Smooth muscle cell (in vitro differentiated cells): ENCODE data around the gene ZBTB21. TPM values are rescaled to one million over a fixed set of nuclear protein-coding genes. Genes with fewer than 3 reads are reported as not detected.

Experiments
- DNase-seq: peaks from one replicate; lab custom pipeline; 2025; ENCODE audit not compliant: unreplicated experiment; lab: John Stamatoyannopoulos, UW
- H2AFZ ChIP-seq: fragments of 200-600 bp; sonication (generic); 2 replicates; pipeline ENCODE4 v1.6.0; 2016; ENCODE audit warnings: antibody characterized with exemption, low read depth, mild to moderate bottlenecking
- H3F3A ChIP-seq: fragments of 200-600 bp; sonication (generic); 2 replicates; pipeline ENCODE4 v1.6.0; 2017; ENCODE audit warnings: antibody characterized with exemption, low read depth
- H3K27ac ChIP-seq: fragments of 200-600 bp; sonication (generic); 2 replicates; pipeline ENCODE4 v1.5.1; 2016; ENCODE audit warnings: low read depth, mild to moderate bottlenecking
- H3K27me3 ChIP-seq: fragments of 200-600 bp; sonication (generic); 2 replicates; pipeline ENCODE4 v1.6.1; 2016; ENCODE audit warnings: low read depth, mild to moderate bottlenecking
- H3K36me3 ChIP-seq: fragments of 200-600 bp; sonication (generic); 2 replicates; pipeline ENCODE4 v1.5.1; 2016; ENCODE audit warnings: low read depth
- H3K4me1 ChIP-seq: fragments of 200-600 bp; sonication (generic); 2 replicates; pipeline ENCODE4 v1.5.1; 2016; ENCODE audit warnings: low read depth
- H3K4me2 ChIP-seq: fragments of 200-600 bp; sonication (generic); 2 replicates; pipeline ENCODE4 v1.6.0; 2016; ENCODE audit warnings: mild to moderate bottlenecking
- H3K4me3 ChIP-seq: fragments of 200-600 bp; sonication (generic); 2 replicates; pipeline ENCODE4 v1.5.1; 2016; ENCODE audit warnings: mild to moderate bottlenecking
- H3K79me2 ChIP-seq: fragments of 200-600 bp; sonication (generic); 2 replicates; pipeline ENCODE4 v1.6.0; 2016; ENCODE audit warnings: low read depth, mild to moderate bottlenecking
- H3K9ac ChIP-seq: fragments of 200-600 bp; sonication (generic); 2 replicates; pipeline ENCODE4 v1.6.0; 2016; ENCODE audit warnings: low read depth
- H3K9me3 ChIP-seq: fragments of 200-600 bp; sonication (generic); replicated peaks from 2 replicates; pipeline ENCODE4 v1.5.1; 2016; ENCODE audit warnings: low read depth
- H4K20me1 ChIP-seq: fragments of 200-600 bp; sonication (generic); 2 replicates; pipeline ENCODE4 v1.6.0; 2016; ENCODE audit warnings: low read depth
- CTCF ChIP-seq: fragments of 200-600 bp; sonication (generic); IDR thresholded peaks from 2 replicates; pipeline ENCODE4 v1.5.1; 2017; ENCODE audit warnings: borderline replicate concordance, mild to moderate bottlenecking, antibody characterized with exemption; ENCODE audit not compliant: insufficient read depth, poor library complexity, severe bottlenecking
- WGBS: methylation state at CpG from one replicate; pipeline ENCODE4 v1.1.7; 2016; ENCODE audit warnings: low lambda C conversion rate; 5-methylcytosine and 5-hydroxymethylcytosine counted together
- polyA plus RNA-seq: library from polyadenylated mRNA; unstranded; fragments of >200 nt; fragmentation: Nextera tagmentation; extraction: Ambion mirVana; gene quantifications from 2 replicates; pipeline ENCODE4 v1.2.1, GENCODE V29; 2016
- total RNA-seq: library from RNA; depleted of rRNA; stranded (reverse); fragments of >200 nt; gene quantifications from 2 replicates; pipeline ENCODE4 v1.2.3, GENCODE V29; 2014

Gene ZBTB21
- total and polyA plus RNA-seq, 2 experiments from 2014 or later: 6.2 to 24.1 TPM

DNA sequence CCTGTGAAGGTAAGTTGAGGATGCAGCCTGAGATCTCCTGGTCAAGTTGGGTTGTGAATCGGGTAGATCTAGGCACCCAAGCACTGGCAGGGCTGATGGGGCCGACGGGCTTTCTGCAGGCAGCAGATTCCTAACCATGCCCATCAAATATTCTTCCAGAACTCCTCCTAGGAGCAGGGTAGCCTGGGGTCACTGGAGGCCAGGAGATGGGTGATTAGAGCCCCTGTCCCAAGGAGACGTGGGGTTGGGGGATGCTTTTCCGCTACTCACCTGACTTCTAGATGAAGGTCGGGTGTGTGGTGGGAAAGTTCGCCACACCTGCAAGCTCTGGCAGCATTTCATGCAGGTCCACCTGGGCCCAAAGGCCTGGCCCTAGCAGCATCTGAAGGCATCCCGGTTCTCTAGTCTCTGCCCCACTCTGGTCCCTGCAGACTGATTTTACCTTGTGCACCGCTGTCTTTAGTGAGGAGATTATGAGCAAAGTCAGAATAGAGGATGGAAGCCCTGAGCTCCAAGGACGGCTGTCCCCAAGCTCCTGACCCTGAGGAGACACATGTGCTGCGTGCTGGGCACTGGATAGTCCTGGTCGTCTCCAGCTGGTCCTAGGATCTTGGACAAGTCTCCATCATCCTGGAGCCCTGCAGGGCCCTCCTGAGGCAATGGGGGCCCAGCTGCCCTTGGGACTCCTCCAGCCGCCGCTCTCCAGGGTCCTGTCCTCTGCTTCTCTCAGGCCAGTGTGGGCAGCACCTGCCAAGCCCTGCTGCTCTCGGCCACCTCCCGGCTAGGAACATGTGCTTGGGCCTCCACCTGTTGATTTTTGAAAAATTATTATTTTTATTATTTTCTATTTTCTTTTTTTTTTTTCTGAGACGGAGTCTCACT is 34.5 kb downstream of the ZBTB21 start:
- Histone ChIP-seq H3K27me3 (no peaks in the 10 kb centered on the region), H2AFZ (no peak overlapping the region), H3K79me2 (no peaks in the 10 kb centered on the region), H3K4me1 (no peaks in the 10 kb centered on the region), H3K4me2 (no peak overlapping the region), H3K9ac (no peak overlapping the region), H3F3A (no peaks in the 10 kb centered on the region), H3K4me3 (no peak overlapping the region), H4K20me1 (no peaks in the 10 kb centered on the region), H3K27ac (no peak overlapping the region), H3K36me3 (no peaks in the 10 kb centered on the region), H3K9me3 (peaks cover 5% of the 10 kb centered on the region)
- DNase-seq: no peak
- WGBS: 93% methylated on average over 17 of the region's 17 CpGs
- TF ChIP-seq CTCF: no peak

DNA sequence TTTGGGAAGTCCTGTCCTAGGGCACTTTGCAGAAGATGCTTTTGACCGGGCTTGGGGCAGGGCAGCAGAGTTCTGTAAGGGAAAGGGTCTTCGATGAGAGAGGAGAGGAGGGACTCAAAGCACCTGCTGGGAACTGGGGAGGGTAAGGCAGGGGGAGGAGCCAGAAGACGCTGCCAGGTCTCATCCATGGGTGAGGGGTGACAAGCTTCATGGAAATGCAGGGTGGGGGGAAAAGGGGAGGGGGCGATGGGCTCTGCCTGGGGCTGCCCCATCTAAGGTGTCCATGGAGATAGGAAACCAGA is 35.5 kb downstream of the ZBTB21 start:
- no peaks in the 10 kb centered on the region for H4K20me1 ChIP-seq
- H3K9me3 ChIP-seq: peaks cover 5% of the 10 kb centered on the region
- no peak overlapping the region for H3K9ac ChIP-seq
- no peak overlapping the region for H3K27ac ChIP-seq
- H3K27me3 ChIP-seq: no peaks in the 10 kb centered on the region
- H3K4me3 ChIP-seq: no peak overlapping the region
- no peaks in the 10 kb centered on the region for H3K36me3 ChIP-seq
- H3K4me1 ChIP-seq: no peaks in the 10 kb centered on the region
- no peak for TF ChIP-seq CTCF
- WGBS: 96% methylated on average over 4 of the region's 4 CpGs
- no peak for DNase-seq
- no peak overlapping the region for H2AFZ ChIP-seq
- no peaks in the 10 kb centered on the region for H3F3A ChIP-seq
- H3K4me2 ChIP-seq: no peak overlapping the region
- no peaks in the 10 kb centered on the region for H3K79me2 ChIP-seq

- H4K20me1 ChIP-seq: no peaks in the 10 kb centered on the region
- H3K27me3 ChIP-seq: no peaks in the 10 kb centered on the region
- peaks cover 2% of the 10 kb centered on the region for H3K9me3 ChIP-seq
- no peaks in the 10 kb centered on the region for H3F3A ChIP-seq
- H3K36me3 ChIP-seq: no peaks in the 10 kb centered on the region
- no peak overlapping the region for H3K27ac ChIP-seq
- no peak overlapping the region for H3K9ac ChIP-seq
- no peaks in the 10 kb centered on the region for H3K79me2 ChIP-seq
- H3K4me2 ChIP-seq: no peak overlapping the region
- H3K4me1 ChIP-seq: no peaks in the 10 kb centered on the region
- DNase-seq: no peak
- WGBS: 84% methylated on average over 14 of the region's 14 CpGs
- H3K4me3 ChIP-seq: no peak overlapping the region
- TF ChIP-seq CTCF: no peak
- H2AFZ ChIP-seq: no peak overlapping the region
These were observed 36.1 kb downstream of the ZBTB21 start for GRCh38 chr21:41973861-41974751.
